ENCODE measurements around the gene MRRF. TPM values are rescaled to one million over a fixed set of nuclear protein-coding genes. Genes with fewer than 3 reads are reported as not detected.
"Not testable (repeated sequence)": the region's sequence is repeated elsewhere in the genome, so short reads cannot be mapped to it uniquely, and the experiment has no call there.

Gene MRRF
- total and polyA plus RNA-seq, 8 donors, result 7.1 to 98.6 (median 26.4) TPM

- peak overlapping the region in 1 of 5 donors; percentile 27 for H3K27ac ChIP-seq
- peaks cover 0 to 12% (median 3%) of the 10 kb centered on the region in 4 donors for H3K4me1 ChIP-seq
- WGBS, 5 donors, result 79 to 93% (median 87%) methylated on average over 2 of the region's 2 CpGs
- no peaks in the 10 kb centered on the region for H3K27me3 ChIP-seq
- no peak overlapping the region for H3K4me3 ChIP-seq
- H3K9me3 ChIP-seq, result no peaks in the 10 kb centered on the region
- TF ChIP-seq POLR2A (IDR thresholded peaks at IDR 0.05) (no peak), CTCF (IDR thresholded peaks at IDR 0.05) (no peak), EP300 (IDR thresholded peaks at IDR 0.05) (no peak), POLR2AphosphoS5 (IDR thresholded peaks at IDR 0.05) (no peak)
- intact Hi-C loops (cut with DNase I; ENCODE audit: low total_unique reads), result no loop called here
- no peak for DNase-seq
- peaks cover 11 to 61% (median 49%) of the 10 kb centered on the region in 4 donors for H3K36me3 ChIP-seq
These were observed 50.9 kb downstream of the MRRF start for GRCh38 chr9:122315534-122315933.

GRCh38 chr9:122318284-122318683 lies 53.6 kb downstream of the MRRF start:
- Histone ChIP-seq H3K9me3 (no peaks in the 10 kb centered on the region), H3K27me3 (no peaks in the 10 kb centered on the region), H3K4me3 (no peak overlapping the region), H3K4me1 (peaks cover 0 to 17% (median 5%) of the 10 kb centered on the region in 4 donors), H3K36me3 (peaks cover 22 to 55% (median 44%) of the 10 kb centered on the region in 4 donors), H3K27ac (peak overlapping the region in 2 of 5 donors; percentile 41 to 58)
- peak in 1 of 2 donors; percentile 52 for DNase-seq
- intact Hi-C loops (cut with DNase I; ENCODE audit: low total_unique reads), result no loop called here
- WGBS, 5 donors, result 88 to 95% (median 91%) methylated on average over 3 of the region's 3 CpGs
- TF ChIP-seq POLR2AphosphoS5 (IDR thresholded peaks at IDR 0.05) (peak in 1 of 3 donors; percentile 2), EP300 (IDR thresholded peaks at IDR 0.05) (no peak)

GRCh38 chr9:122320413-122320881 lies 55.8 kb downstream of the MRRF start:
- no peak for TF ChIP-seq POLR2A (IDR thresholded peaks at IDR 0.05)
- TF ChIP-seq POLR2AphosphoS5 (IDR thresholded peaks at IDR 0.05), result no peak
- TF ChIP-seq EP300 (IDR thresholded peaks at IDR 0.05), result no peak
- TF ChIP-seq CTCF (IDR thresholded peaks at IDR 0.05), result no peak
- H3K4me1 ChIP-seq, result peaks cover 0 to 29% (median 15%) of the 10 kb centered on the region in 4 donors
- H3K36me3 ChIP-seq, result peaks cover 15 to 49% (median 39%) of the 10 kb centered on the region in 4 donors
- no peak overlapping the region for H3K4me3 ChIP-seq
- H3K27me3 ChIP-seq, result no peaks in the 10 kb centered on the region
- no peaks in the 10 kb centered on the region for H3K9me3 ChIP-seq
- no peak for DNase-seq
- no peak overlapping the region for H3K27ac ChIP-seq
- intact Hi-C loops (cut with DNase I; ENCODE audit: low total_unique reads), result loop anchor here (10.0 kb wide), 1 partner anchor 56 kb away; the partner anchor contains the start of genes MRRF and RBM18
- WGBS, 5 donors, result 44 to 96% (median 71%) methylated on average over 1 of the region's 1 CpG

- intact Hi-C loops (cut with DNase I; ENCODE audit: low total_unique reads), result loop anchor here (10.0 kb wide), 1 partner anchor 58 kb away; the partner anchor contains the start of genes MRRF and RBM18
- Histone ChIP-seq H3K4me1 (peaks cover 0 to 32% (median 18%) of the 10 kb centered on the region in 4 donors), H3K4me3 (no peak overlapping the region), H3K36me3 (peaks cover 15 to 51% (median 35%) of the 10 kb centered on the region in 4 donors), H3K27me3 (no peaks in the 10 kb centered on the region), H3K27ac (no peak overlapping the region), H3K9me3 (no peaks in the 10 kb centered on the region)
- no peak for DNase-seq
- WGBS, 5 donors, result 77 to 93% (median 90%) methylated on average over 2 of the region's 2 CpGs
- TF ChIP-seq EP300 (IDR thresholded peaks at IDR 0.05) (no peak), CTCF (IDR thresholded peaks at IDR 0.05) (no peak), POLR2AphosphoS5 (IDR thresholded peaks at IDR 0.05) (no peak), POLR2A (IDR thresholded peaks at IDR 0.05) (no peak)
These were observed 57.9 kb downstream of the MRRF start for GRCh38 chr9:122322553-122322952.

GRCh38 chr9:122324665-122325064 lies 60.0 kb downstream of the MRRF start:
- peaks cover 15 to 52% (median 32%) of the 10 kb centered on the region in 4 donors for H3K36me3 ChIP-seq
- H3K4me3 ChIP-seq, H3K27ac ChIP-seq, H3K27me3 ChIP-seq, DNase-seq, H3K9me3 ChIP-seq: not testable (repeated sequence)
- intact Hi-C loops (cut with DNase I; ENCODE audit: low total_unique reads), result loop anchor here (10.0 kb wide), 1 partner anchor 60 kb away; the partner anchor contains the start of genes MRRF and RBM18
- WGBS, 5 donors, result 50 to 76% (median 75%) methylated on average over 1 of the region's 1 CpG
- peaks cover 4 to 29% (median 15%) of the 10 kb centered on the region in 4 donors for H3K4me1 ChIP-seq

All from stomach (tissue), 9 donors.